Type B pancreatic cell (in vitro differentiated cells): Measurements from ENCODE around the gene CYP4X1. TPM values are rescaled to one million over a fixed set of nuclear protein-coding genes. Genes with fewer than 3 reads are reported as not detected.
"Not testable (repeated sequence)": the region's sequence is repeated elsewhere in the genome, so short reads cannot be mapped to it uniquely, and the experiment has no call there.

Source experiments
- DNase-seq: peaks from one replicate; pipeline ENCODE4 v3.0.0; 2021; ENCODE audit warnings: mixed read lengths; ENCODE audit not compliant: unreplicated experiment; ENCODE audit errors: extremely low spot score
- H3K27ac Mint-ChIP-seq: 2 replicates; pipeline ENCODE4 v1.8.0; 2021; ENCODE audit warnings: mild to moderate bottlenecking, mixed read lengths
- H3K27me3 Mint-ChIP-seq: 2 replicates; pipeline ENCODE4 v1.8.0; 2021; ENCODE audit warnings: mixed read lengths
- H3K36me3 Mint-ChIP-seq: 2 replicates; pipeline ENCODE4 v1.8.0; 2021; ENCODE audit warnings: mixed read lengths
- H3K4me1 Mint-ChIP-seq: one replicate; pipeline ENCODE4 v1.8.0; 2021; ENCODE audit warnings: mixed read lengths; ENCODE audit not compliant: unreplicated experiment
- H3K4me3 Mint-ChIP-seq: 2 replicates; pipeline ENCODE4 v1.8.0; 2021; ENCODE audit warnings: mild to moderate bottlenecking, mixed read lengths
- H3K9me3 Mint-ChIP-seq: 2 replicates; pipeline ENCODE4 v1.8.0; 2021; ENCODE audit warnings: mixed read lengths
- CTCF ChIP-seq: fragments of 200-600 bp; sonication (generic); conservative IDR thresholded peaks from 2 replicates; pipeline ENCODE4 v1.5.0; 2021; ENCODE audit warnings: antibody characterized with exemption, mild to moderate bottlenecking
- total RNA-seq: library from RNA; stranded (reverse); gene quantifications from 2 replicates; pipeline ENCODE4 v1.2.1, GENCODE V29; 2021; ENCODE audit warnings: low replicate concordance

Gene CYP4X1
- total RNA-seq, 1 donor from 2014 or later, result 1.8 TPM

GRCh38 chr1:46996659-46997281, 26.7 kb upstream of the CYP4X1 start:
- H3K36me3 Mint-ChIP-seq, result no peaks in the 10 kb centered on the region
- TF ChIP-seq CTCF, result no peak
- peaks cover 21% of the 10 kb centered on the region for H3K27me3 Mint-ChIP-seq
- no peak for DNase-seq
- H3K4me1 Mint-ChIP-seq, result no peaks in the 10 kb centered on the region
- H3K9me3 Mint-ChIP-seq, result no peaks in the 10 kb centered on the region
- H3K27ac Mint-ChIP-seq, result no peak overlapping the region
- H3K4me3 Mint-ChIP-seq, result no peak overlapping the region

- Mint-ChIP-seq H3K4me1 (no peaks in the 10 kb centered on the region), H3K27me3 (peaks cover 22% of the 10 kb centered on the region), H3K9me3 (no peaks in the 10 kb centered on the region), H3K4me3 (no peak overlapping the region), H3K27ac (no peak overlapping the region), H3K36me3 (no peaks in the 10 kb centered on the region)
- peak; percentile 57 for TF ChIP-seq CTCF
- DNase-seq, result no peak
Measured at GRCh38 chr1:47002211-47002610, 21.3 kb upstream of the CYP4X1 start.

- Mint-ChIP-seq H3K27ac (no peak overlapping the region), H3K4me3 (no peak overlapping the region), H3K4me1 (no peaks in the 10 kb centered on the region), H3K9me3 (no peaks in the 10 kb centered on the region), H3K36me3 (no peaks in the 10 kb centered on the region), H3K27me3 (peaks cover 24% of the 10 kb centered on the region)
- DNase-seq, result no peak
- TF ChIP-seq CTCF, result no peak
Measured at GRCh38 chr1:47003896-47004403, 19.5 kb upstream of the CYP4X1 start.

- not testable (repeated sequence) for H3K4me3 Mint-ChIP-seq, DNase-seq, H3K4me1 Mint-ChIP-seq, H3K9me3 Mint-ChIP-seq, H3K27ac Mint-ChIP-seq, H3K36me3 Mint-ChIP-seq
- peaks cover 22% of the 10 kb centered on the region for H3K27me3 Mint-ChIP-seq
Measured at GRCh38 chr1:47006437-47006836, 17.0 kb upstream of the CYP4X1 start.

- no peak for DNase-seq
- H3K4me3 Mint-ChIP-seq, result no peak overlapping the region
- no peaks in the 10 kb centered on the region for H3K9me3 Mint-ChIP-seq
- no peak overlapping the region for H3K27ac Mint-ChIP-seq
- TF ChIP-seq CTCF, result no peak
- H3K27me3 Mint-ChIP-seq, result peaks cover 19% of the 10 kb centered on the region
- H3K36me3 Mint-ChIP-seq, result no peaks in the 10 kb centered on the region
- no peaks in the 10 kb centered on the region for H3K4me1 Mint-ChIP-seq
Measured at GRCh38 chr1:47013293-47013692, 10.2 kb upstream of the CYP4X1 start.

GRCh38 chr1:47021070-47021469, 2.4 kb upstream of the CYP4X1 start:
- H3K4me1 Mint-ChIP-seq, result peaks cover 16% of the 10 kb centered on the region
- H3K36me3 Mint-ChIP-seq, result no peaks in the 10 kb centered on the region
- no peak for TF ChIP-seq CTCF
- H3K4me3 Mint-ChIP-seq, result no peak overlapping the region
- no peaks in the 10 kb centered on the region for H3K9me3 Mint-ChIP-seq
- DNase-seq, result no peak
- H3K27me3 Mint-ChIP-seq, result peaks cover 47% of the 10 kb centered on the region
- no peak overlapping the region for H3K27ac Mint-ChIP-seq
